Trophoblast cell (in vitro differentiated cells and primary cell): ENCODE data around the gene KCNT2.
"Not testable (repeated sequence)": the region's sequence is repeated elsewhere in the genome, so short reads cannot be mapped to it uniquely, and the experiment has no call there.

Source experiments
- DNase-seq, 2 donors: peaks; one replicate each; pipeline ENCODE4 v3.0.0-alpha.2; 2016
- H2AFZ ChIP-seq: 2 replicates; pipeline ENCODE4 v1.6.1; 2013; ENCODE audit warnings: low read length, moderate library complexity, mild to moderate bottlenecking; ENCODE audit not compliant: insufficient read depth, poor library complexity
- H2AK5ac ChIP-seq: 2 replicates; pipeline ENCODE4 v1.6.1; 2013; ENCODE audit warnings: mild to moderate bottlenecking, low read length
- H2BK120ac ChIP-seq: 2 replicates; pipeline ENCODE4 v1.6.1; 2013; ENCODE audit warnings: low read length, mild to moderate bottlenecking, moderate library complexity; ENCODE audit not compliant: insufficient read depth, poor library complexity
- H2BK12ac ChIP-seq: 2 replicates; pipeline ENCODE4 v1.6.1; 2013; ENCODE audit warnings: mild to moderate bottlenecking, low read length, moderate library complexity
- H2BK5ac ChIP-seq: 2 replicates; pipeline ENCODE4 v1.6.1; 2013; ENCODE audit warnings: low read length, low read depth, moderate library complexity, mild to moderate bottlenecking; ENCODE audit not compliant: poor library complexity
- H3K14ac ChIP-seq: 2 replicates; pipeline ENCODE4 v1.6.1; 2013; ENCODE audit warnings: mild to moderate bottlenecking, low read length
- H3K18ac ChIP-seq: 2 replicates; pipeline ENCODE4 v1.6.1; 2013; ENCODE audit warnings: mild to moderate bottlenecking, low read length
- H3K23ac ChIP-seq: 2 replicates; pipeline ENCODE4 v1.6.1; 2013; ENCODE audit warnings: low read length
- H3K27ac ChIP-seq: 2 replicates; pipeline ENCODE4 v1.5.1; 2013; ENCODE audit warnings: low read depth, mild to moderate bottlenecking, inconsistent platforms, low read length, moderate library complexity
- H3K27me3 ChIP-seq: 2 replicates; pipeline ENCODE4 v1.6.1; 2013; ENCODE audit warnings: inconsistent platforms, mild to moderate bottlenecking, low read length, moderate library complexity; ENCODE audit not compliant: insufficient read depth
- H3K36me3 ChIP-seq, 2 experiments: 1 replicate in 1 of 2; 2 replicates in 1 of 2; pipeline ENCODE4 v1.6.1; 2013; ENCODE audit warnings: low read length in 2 of 2, mild to moderate bottlenecking in 2 of 2, moderate library complexity in 1 of 2; ENCODE audit not compliant: insufficient read depth in 2 of 2, control insufficient read depth in 1 of 2
- H3K4ac ChIP-seq: 2 replicates; pipeline ENCODE4 v1.6.1; 2013; ENCODE audit warnings: low read depth, mild to moderate bottlenecking, low read length, moderate library complexity
- H3K4me1 ChIP-seq, 2 experiments: 1 replicate in 1 of 2; 2 replicates in 1 of 2; pipeline ENCODE4 v1.6.1; 2013; ENCODE audit warnings: low read length in 2 of 2, mild to moderate bottlenecking in 2 of 2, moderate library complexity in 1 of 2; ENCODE audit not compliant: insufficient read depth in 2 of 2, control insufficient read depth in 1 of 2
- H3K4me2 ChIP-seq: 2 replicates; pipeline ENCODE4 v1.6.1; 2013; ENCODE audit warnings: inconsistent platforms, mild to moderate bottlenecking, low read length, moderate library complexity
- H3K4me3 ChIP-seq: 2 replicates; pipeline ENCODE4 v1.5.1; 2013; ENCODE audit warnings: mild to moderate bottlenecking, low read depth, low read length, inconsistent platforms
- H3K79me1 ChIP-seq: one replicate; pipeline ENCODE4 v1.6.1; 2013; ENCODE audit warnings: low read length
- H3K79me2 ChIP-seq: 2 replicates; pipeline ENCODE4 v1.6.1; 2013; ENCODE audit warnings: low read length, mild to moderate bottlenecking; ENCODE audit not compliant: control insufficient read depth, insufficient read depth, poor library complexity
- H3K9ac ChIP-seq: 2 replicates; pipeline ENCODE4 v1.6.1; 2013; ENCODE audit warnings: mild to moderate bottlenecking, low read length
- H3K9me3 ChIP-seq: 2 replicates; pipeline ENCODE4 v1.6.1; 2013; ENCODE audit warnings: low read depth, mild to moderate bottlenecking, control low read depth, inconsistent platforms, low read length; ENCODE audit not compliant: insufficient read depth
- H4K12ac ChIP-seq: 2 replicates; pipeline ENCODE4 v1.6.1; 2013; ENCODE audit warnings: low read depth, mild to moderate bottlenecking, low read length, moderate library complexity
- H4K8ac ChIP-seq: 2 replicates; pipeline ENCODE4 v1.6.1; 2013; ENCODE audit warnings: low read depth, mild to moderate bottlenecking, low read length, moderate library complexity
- H4K91ac ChIP-seq: one replicate; pipeline ENCODE4 v1.6.1; 2013; ENCODE audit warnings: low read depth, mild to moderate bottlenecking, low read length, moderate library complexity
- WGBS: extraction: QIAGEN DNeasy Blood & Tissue Kit; methylation state at CpG from one replicate; pipeline ENCODE4 v1.1.7; 2013; ENCODE audit warnings: missing lambda C conversion rate; ENCODE audit not compliant: insufficient read length, insufficient coverage; ENCODE audit errors: extremely low coverage; 5-methylcytosine and 5-hydroxymethylcytosine counted together

The KCNT2 gene

DNA sequence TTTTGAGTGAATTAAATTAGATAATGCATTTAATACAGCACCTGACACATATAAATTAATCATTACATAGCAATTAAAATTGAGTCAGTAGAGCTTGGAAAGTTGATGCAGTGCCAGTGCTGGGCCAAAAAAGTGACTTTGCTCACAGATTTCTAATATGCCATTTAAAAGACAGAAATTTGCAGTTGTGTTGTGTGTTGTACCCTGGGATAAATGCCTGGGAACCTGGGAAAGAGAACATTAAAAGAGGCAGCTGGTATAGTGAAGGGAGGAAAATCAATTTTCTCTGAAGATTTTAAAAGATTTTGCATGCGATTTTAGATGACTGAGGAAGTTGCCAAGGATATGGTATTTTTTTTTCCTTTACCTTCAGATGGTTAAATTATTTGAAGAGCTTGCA is 32.7 kb upstream of the KCNT2 start:
- no peak overlapping the region for H2AFZ ChIP-seq
- no peak overlapping the region for H3K4ac ChIP-seq
- H4K8ac ChIP-seq = no peak overlapping the region
- H3K18ac ChIP-seq = no peak overlapping the region
- no peak overlapping the region for H2BK5ac ChIP-seq
- H3K36me3 ChIP-seq = no peaks in the 10 kb centered on the region
- no peaks in the 10 kb centered on the region for H3K9me3 ChIP-seq
- H3K79me2 ChIP-seq = no peaks in the 10 kb centered on the region
- no peak overlapping the region for H4K12ac ChIP-seq
- H2AK5ac ChIP-seq = no peak overlapping the region
- H3K23ac ChIP-seq = no peak overlapping the region
- no peak overlapping the region for H3K9ac ChIP-seq
- no peak overlapping the region for H3K27ac ChIP-seq
- H3K79me1 ChIP-seq = no peaks in the 10 kb centered on the region
- no peak overlapping the region for H3K4me2 ChIP-seq
- H2BK120ac ChIP-seq = no peak overlapping the region
- H3K4me1 ChIP-seq = no peaks in the 10 kb centered on the region
- no peak for DNase-seq
- H3K14ac ChIP-seq = no peak overlapping the region
- H2BK12ac ChIP-seq = no peak overlapping the region
- H3K27me3 ChIP-seq = no peaks in the 10 kb centered on the region
- no peak overlapping the region for H3K4me3 ChIP-seq
- no CpG with 5 or more reads among the region's 1 CpG for WGBS
- no peak overlapping the region for H4K91ac ChIP-seq

DNA sequence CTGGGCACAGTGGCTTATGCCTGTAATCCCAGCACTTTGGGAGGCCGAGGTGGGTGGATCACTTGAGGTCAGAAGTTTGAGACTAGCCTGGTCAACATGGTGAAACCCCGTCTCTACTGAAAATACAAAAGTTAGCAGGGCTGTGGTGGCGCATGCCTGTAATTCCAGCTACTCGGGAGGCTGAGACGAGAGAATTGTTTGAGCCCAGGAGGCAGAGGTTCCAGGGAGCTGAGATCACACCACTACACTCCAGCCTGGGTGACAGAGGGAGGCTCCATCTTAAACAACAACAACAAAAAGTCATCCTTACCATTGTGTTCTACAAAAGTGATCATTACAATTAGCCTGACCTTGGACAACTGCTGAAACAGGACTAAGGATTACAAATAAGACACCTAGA is 31.1 kb upstream of the KCNT2 start:
- not testable (repeated sequence) for H2BK12ac ChIP-seq, H3K4me1 ChIP-seq, H3K4ac ChIP-seq, H2BK5ac ChIP-seq, H3K18ac ChIP-seq, H3K79me2 ChIP-seq, H2AK5ac ChIP-seq, H3K79me1 ChIP-seq, H3K23ac ChIP-seq, H3K9ac ChIP-seq, H2BK120ac ChIP-seq, H2AFZ ChIP-seq, H3K9me3 ChIP-seq, H3K4me2 ChIP-seq, H4K8ac ChIP-seq, H3K36me3 ChIP-seq, H4K91ac ChIP-seq, H3K4me3 ChIP-seq, H4K12ac ChIP-seq, H3K27me3 ChIP-seq, H3K27ac ChIP-seq, H3K14ac ChIP-seq
- DNase-seq = peak; percentile 66 to 76
- WGBS = no CpG with 5 or more reads among the region's 5 CpGs

DNA sequence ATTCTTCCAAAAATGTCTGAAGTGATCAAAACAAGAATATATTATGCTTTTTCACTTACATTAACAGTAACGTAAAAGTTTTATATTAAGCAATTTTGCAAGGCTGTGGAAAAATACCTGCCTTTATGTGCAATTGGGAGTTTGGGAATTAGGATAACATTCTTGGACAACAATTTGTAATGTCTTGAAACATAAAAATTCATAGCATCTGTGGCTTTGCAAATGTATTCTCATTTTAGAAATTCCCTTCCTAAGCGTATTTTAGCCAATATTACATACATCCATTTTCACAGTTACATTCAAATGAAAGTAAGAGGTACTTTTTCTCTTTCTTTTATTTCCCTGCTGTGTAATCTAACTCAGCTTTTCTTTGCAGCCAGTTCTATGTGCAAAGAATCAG is 30.2 kb upstream of the KCNT2 start:
- Histone ChIP-seq H3K18ac (no peak overlapping the region), H3K23ac (no peak overlapping the region), H3K4me3 (no peak overlapping the region), H2AK5ac (no peak overlapping the region), H3K9me3 (no peaks in the 10 kb centered on the region), H4K8ac (no peak overlapping the region), H3K4ac (no peak overlapping the region), H3K27ac (no peak overlapping the region), H2BK5ac (no peak overlapping the region), H3K4me2 (no peak overlapping the region), H3K27me3 (no peaks in the 10 kb centered on the region), H3K9ac (no peak overlapping the region), H3K79me2 (no peaks in the 10 kb centered on the region), H2AFZ (no peak overlapping the region), H2BK120ac (no peak overlapping the region), H3K14ac (no peak overlapping the region), H3K4me1 (no peaks in the 10 kb centered on the region), H3K79me1 (no peaks in the 10 kb centered on the region), H4K12ac (no peak overlapping the region), H4K91ac (no peak overlapping the region), H3K36me3 (no peaks in the 10 kb centered on the region), H2BK12ac (no peak overlapping the region)
- DNase-seq = peak in 1 of 2 donors; percentile 43
- WGBS = no CpG with 5 or more reads among the region's 2 CpGs

DNA sequence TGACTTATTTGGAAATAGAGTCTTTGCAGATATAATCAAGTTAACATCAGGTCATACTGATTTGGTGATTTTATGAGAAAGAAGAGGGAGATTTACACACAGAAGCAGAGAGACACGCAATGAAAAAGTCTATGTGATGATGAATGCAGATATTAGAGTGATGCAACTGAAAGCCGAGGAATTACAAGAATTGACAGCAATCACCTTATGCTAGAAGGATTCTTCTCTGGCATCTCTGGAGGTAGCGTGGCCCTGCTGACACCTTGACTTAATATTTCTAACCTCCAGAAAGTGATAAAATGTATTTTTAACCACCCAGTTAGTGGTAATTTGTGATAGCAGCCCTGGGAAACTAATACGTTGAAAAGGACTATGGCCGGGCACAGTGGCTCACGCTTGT is 29.4 kb upstream of the KCNT2 start:
- Histone ChIP-seq H3K79me1 (no peaks in the 10 kb centered on the region), H3K14ac (no peak overlapping the region), H3K4me2 (no peak overlapping the region), H3K27me3 (no peaks in the 10 kb centered on the region), H3K79me2 (no peaks in the 10 kb centered on the region), H2AK5ac (no peak overlapping the region), H3K18ac (no peak overlapping the region), H3K9me3 (no peaks in the 10 kb centered on the region), H2BK12ac (no peak overlapping the region), H2BK5ac (no peak overlapping the region), H2BK120ac (no peak overlapping the region), H4K12ac (no peak overlapping the region), H2AFZ (no peak overlapping the region), H3K4ac (no peak overlapping the region), H3K27ac (no peak overlapping the region), H3K23ac (no peak overlapping the region), H4K91ac (no peak overlapping the region), H3K4me3 (no peak overlapping the region), H4K8ac (no peak overlapping the region), H3K9ac (no peak overlapping the region), H3K36me3 (no peaks in the 10 kb centered on the region), H3K4me1 (no peaks in the 10 kb centered on the region)
- DNase-seq = peak; percentile 54 to 81
- WGBS = no CpG with 5 or more reads among the region's 6 CpGs
